Fibroblast of pulmonary artery (primary cell): ENCODE results near the gene CALML5.

Experiments used
- DNase-seq: peaks from one replicate; pipeline ENCODE4 v3.0.0-alpha.2; 2010; ENCODE audit warnings: low read depth
- H3K4me3 ChIP-seq: replicated peaks from 2 replicates; pipeline ENCODE4 v1.5.1; 2011; ENCODE audit warnings: low read depth, mild to moderate bottlenecking, control low read depth, low read length, moderate library complexity
- TF ChIP-seq, protein P1 (sequence below): IDR thresholded peaks from 2 replicates; pipeline ENCODE4 v1.5.1; 2011; ENCODE audit warnings: mild to moderate bottlenecking, control low read depth, low read length, inconsistent platforms; ENCODE audit errors: missing control alignments

Gene CALML5

DNA sequence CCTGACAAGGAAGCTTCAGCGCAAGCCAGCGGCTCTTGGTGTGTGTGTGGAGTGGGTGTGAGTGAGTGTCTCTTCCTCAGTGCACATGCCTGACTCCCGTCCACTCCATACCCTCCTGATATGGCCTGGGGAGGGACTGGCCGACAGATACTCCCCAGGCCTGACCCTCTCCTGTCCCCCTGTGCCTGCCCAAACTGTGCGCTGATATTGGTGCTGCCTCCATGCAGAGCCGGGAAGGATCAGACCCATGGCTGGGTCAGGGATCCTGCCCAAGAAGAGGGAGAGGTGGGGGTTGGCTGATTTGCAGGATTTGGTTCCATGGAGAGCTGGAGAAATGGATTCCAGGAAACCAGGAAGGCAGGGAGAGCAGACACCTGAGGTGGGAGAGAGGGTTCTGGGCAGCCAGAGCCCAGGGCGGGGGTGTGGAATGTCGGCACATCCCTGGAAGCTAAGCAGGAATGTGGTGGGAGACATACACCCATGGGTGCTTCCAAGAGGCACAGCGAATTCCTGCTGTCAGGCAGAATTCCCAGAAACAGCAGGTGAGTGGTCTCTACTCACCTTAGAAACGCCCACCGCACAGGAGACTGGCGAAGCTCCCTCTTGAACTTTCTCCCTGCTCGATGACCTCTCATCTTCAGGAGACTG is 6.3 kb downstream of the CALML5 start:
- DNase-seq: no peak
- TF ChIP-seq, protein P1, sequence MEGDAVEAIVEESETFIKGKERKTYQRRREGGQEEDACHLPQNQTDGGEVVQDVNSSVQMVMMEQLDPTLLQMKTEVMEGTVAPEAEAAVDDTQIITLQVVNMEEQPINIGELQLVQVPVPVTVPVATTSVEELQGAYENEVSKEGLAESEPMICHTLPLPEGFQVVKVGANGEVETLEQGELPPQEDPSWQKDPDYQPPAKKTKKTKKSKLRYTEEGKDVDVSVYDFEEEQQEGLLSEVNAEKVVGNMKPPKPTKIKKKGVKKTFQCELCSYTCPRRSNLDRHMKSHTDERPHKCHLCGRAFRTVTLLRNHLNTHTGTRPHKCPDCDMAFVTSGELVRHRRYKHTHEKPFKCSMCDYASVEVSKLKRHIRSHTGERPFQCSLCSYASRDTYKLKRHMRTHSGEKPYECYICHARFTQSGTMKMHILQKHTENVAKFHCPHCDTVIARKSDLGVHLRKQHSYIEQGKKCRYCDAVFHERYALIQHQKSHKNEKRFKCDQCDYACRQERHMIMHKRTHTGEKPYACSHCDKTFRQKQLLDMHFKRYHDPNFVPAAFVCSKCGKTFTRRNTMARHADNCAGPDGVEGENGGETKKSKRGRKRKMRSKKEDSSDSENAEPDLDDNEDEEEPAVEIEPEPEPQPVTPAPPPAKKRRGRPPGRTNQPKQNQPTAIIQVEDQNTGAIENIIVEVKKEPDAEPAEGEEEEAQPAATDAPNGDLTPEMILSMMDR: no peak

GRCh38 chr10:5492322-5492855 is 7.0 kb downstream of the CALML5 start:
- TF ChIP-seq, protein P1: no peak
- H3K4me3 ChIP-seq: no peak overlapping the region
- DNase-seq: no peak

More for the DNA sequence above, 6.3 kb downstream of the CALML5 start:
- H3K4me3 ChIP-seq: no peak overlapping the region

DNA sequence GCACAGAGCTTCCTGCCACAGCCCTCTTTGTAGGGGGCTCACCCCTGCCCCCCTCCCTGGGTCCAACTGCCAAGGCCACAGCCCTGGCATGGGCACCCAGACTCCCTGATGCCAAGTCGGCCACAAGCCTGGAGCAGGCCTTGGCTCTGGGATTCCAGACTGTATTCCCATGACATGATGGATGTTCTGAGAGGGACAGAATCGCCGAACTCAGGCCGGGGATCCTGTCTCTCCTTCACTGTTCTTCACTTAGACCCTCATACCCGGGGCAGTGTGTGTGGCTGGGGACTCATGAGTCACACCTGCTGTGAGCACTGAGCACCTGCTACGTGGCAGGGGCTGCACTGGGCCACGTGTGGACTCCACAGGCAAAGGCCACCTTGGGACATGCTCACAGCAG is 7.9 kb downstream of the CALML5 start:
- TF ChIP-seq, protein P1: no peak
- DNase-seq: no peak
- H3K4me3 ChIP-seq: no peak overlapping the region

GRCh38 chr10:5490698-5491464 is 8.5 kb downstream of the CALML5 start:
- DNase-seq: no peak
- no peak overlapping the region for H3K4me3 ChIP-seq
- TF ChIP-seq, protein P1: no peak

GRCh38 chr10:5490032-5490431 is 9.3 kb downstream of the CALML5 start:
- no peak for DNase-seq
- no peak overlapping the region for H3K4me3 ChIP-seq
- TF ChIP-seq, protein P1: no peak

GRCh38 chr10:5488272-5489161 is 10.9 kb downstream of the CALML5 start:
- no peak for DNase-seq
- TF ChIP-seq, protein P1: no peak
- no peak overlapping the region for H3K4me3 ChIP-seq
